Head of caudate nucleus (tissue), 42 donors: ENCODE data around the gene SCN8A.

Source experiments
- DNase-seq, 42 donors: peaks; one replicate each; pipeline versions ENCODE4 v3.0.0 to v3.0.0-alpha.2; 2020 to 2021; ENCODE audit warnings: mixed read lengths in 7 of 42
- intact Hi-C: fragments of 100-400 bp; cut with DNase I; formaldehyde crosslinking; loops from one replicate; pipeline ENCODE4 v1.15.0; 2022

Gene SCN8A

DNA sequence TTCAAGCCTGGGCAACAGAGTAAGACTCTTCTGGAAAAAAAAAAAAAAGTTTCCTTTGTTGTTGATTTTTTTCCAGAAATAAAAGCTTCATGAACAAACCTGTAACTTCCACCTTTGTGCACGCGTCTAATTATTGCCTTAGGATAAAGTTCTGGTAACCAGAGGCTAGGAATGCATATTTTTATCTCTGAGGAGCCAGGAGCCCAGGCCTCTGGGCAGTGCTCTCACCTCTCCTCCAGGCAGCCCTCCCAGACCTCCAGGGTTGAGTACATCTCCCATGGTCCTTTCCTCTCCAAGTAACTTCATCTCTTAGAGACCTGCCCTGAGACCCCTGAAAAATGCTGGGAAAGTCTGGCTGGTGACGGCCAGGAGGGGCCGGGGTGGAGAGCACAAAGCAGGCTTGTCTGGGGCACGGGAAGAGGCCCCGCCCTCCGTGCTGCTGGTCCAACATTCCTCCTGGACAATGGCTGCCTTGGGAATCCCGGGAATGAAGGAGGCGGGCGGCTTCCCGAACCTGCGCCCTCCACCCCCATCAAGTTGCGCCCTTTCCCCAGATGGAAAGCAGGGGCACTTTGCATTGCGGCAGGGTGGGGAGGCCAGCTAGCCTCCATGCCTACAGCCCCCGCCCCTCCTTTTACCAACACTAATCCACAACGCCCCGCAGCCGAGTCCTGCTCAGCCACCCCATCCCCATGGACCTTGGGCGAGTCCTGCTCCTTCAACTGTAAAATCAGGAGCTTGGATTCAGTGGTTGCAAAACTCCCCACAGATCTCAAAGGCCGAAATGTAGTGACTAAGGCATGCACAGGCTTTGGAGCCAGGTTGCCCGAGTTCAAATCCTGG lies 264.8 kb downstream of the SCN8A start:
- intact Hi-C loops: no loop called here
- DNase-seq: no peak

DNA sequence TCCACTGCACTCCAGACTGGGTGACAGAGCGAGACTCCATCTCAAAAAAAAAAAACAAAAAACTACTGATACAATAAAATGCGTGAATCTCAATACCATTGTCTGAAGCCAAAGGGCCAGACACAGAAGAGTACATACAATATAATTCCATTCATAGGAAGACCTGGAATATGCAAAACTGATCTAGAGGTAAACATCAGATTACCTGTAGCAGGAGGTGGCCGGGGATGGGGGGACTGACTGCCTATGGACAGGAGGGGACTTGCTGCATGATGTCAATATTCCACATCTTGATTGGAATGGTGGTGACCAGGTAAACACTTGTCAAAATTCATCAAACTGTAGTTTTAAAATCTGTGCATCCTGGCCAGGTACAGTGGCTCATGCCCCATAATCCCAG lies 270.0 kb downstream of the SCN8A start:
- no peak for DNase-seq
- intact Hi-C loops: no loop called here
